Stimulated activated CD8-positive, alpha-beta memory T cell treated with anti-CD3 and anti-CD28 coated beads, Interleukin-4, amount 100 ng/mL, for 48 hours (primary cell): ENCODE data around the gene KRT77.
"Not testable (repeated sequence)": the region's sequence is repeated elsewhere in the genome, so short reads cannot be mapped to it uniquely, and the experiment has no call there.

ENCODE experiments used
- DNase-seq: peaks from one replicate; pipeline ENCODE4 v3.0.0-alpha.2; 2020

Gene KRT77

DNA sequence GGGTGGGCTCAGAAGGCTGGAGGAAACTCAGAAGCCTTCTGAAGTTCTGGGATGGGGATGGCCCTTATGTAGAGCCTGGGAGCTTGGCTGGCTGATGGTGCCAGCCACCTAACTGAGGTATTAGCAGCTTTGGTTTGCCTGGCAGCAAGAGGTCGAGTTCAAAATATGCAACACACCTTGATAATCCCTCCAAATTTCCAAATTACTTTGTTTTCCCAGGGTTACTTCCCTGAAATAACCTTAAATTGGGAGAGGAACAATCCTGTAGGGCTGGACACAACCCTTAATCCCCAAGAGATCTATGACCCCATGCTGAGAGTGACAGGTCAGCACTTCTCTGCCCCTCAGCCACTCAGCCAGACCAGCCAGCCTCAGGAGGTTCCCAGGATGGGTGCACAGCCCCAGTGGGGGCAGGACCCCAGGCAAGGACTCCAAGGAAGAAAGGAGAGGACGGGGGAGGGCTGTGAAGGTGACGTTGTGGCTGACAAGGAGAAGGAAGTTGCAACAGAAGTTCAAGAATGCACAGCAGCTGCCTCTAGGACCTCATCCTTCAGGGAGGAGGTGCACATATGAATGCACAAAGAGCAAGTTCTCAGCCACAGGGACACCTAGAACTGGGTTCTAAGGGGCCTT is 18.6 kb upstream of the KRT77 start:
- DNase-seq: no peak

DNA sequence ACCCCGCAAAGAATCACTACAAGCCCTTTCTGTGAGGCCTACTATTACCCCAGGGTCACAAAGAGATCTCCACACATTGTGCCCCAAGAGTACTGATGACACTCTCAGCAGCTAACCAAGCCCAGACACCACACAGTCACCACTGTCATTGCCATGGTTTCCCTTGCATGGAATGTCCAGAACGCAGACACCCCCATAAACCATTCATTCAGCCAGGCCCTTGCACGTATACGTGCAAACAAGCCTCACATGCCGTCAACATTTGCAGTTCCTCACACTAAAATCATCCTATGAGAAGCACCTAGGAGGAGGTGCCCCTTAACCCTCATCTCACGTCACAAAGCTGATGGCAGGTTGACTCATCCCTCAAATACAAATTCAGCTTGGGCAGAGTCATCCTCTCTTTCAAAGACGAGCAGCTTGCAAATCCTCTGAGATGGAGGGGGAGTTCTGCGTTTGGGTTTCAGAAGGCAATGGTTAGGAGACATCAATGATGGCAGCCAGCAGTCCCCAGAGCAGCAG is 17.1 kb upstream of the KRT77 start:
- no peak for DNase-seq

DNA sequence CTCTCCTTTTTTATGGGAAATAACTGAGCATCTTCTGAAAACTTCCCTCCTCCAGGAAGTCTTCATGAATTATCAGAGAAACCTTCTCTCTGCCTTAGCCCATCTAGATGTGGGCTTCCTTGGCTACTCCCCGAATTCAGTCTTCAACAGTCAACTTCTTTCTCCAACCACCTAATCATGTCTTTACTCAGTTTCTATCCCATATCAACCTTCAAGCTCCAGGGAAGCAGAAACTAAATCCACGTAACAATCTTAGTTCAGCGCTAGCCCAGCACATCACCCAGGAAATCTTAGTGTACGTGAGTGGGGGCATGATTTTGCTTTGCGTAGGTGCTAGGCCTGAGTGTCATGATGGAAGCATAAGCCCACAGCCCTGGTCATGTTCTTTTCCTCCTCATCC is 12.7 kb upstream of the KRT77 start:
- no peak for DNase-seq

DNA sequence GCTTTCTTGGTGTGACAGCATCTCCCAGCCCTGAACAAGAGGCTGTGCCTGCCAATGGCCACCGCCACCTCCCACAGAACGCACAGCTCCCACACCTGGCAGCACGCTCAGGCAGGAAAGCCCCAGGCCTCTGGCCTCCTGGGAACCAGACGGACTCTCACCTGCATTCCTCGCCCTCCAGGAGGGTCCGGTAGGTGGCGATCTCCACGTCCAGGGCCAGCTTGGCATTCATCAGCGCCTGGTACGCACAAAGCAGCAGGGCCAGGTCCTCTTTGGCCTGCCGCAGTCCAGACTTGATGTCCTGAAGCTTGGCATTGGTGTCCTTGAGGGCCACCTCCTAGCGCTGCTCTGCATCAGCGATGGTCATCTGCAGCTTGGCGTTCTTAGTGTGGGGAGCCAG is 12.1 kb upstream of the KRT77 start:
- no peak for DNase-seq

DNA sequence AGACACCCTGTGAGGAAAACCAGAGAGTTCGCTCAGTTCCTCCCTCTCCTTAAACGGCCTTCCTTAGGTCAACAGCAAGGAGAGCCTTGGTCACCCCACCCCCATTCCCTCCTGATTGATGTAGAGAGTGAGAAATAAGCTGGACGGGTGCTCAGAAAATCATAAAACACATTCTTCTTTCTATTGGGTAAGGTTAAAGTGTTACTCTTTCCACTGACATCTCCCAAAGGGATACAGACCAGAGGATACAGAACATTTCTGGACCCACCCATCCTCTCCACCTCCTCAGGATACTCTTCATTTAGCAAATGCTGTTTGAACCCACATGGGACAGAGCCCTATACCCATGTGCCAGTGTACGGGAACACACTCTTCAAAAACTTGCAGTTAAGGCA is 11.6 kb upstream of the KRT77 start:
- DNase-seq: no peak

DNA sequence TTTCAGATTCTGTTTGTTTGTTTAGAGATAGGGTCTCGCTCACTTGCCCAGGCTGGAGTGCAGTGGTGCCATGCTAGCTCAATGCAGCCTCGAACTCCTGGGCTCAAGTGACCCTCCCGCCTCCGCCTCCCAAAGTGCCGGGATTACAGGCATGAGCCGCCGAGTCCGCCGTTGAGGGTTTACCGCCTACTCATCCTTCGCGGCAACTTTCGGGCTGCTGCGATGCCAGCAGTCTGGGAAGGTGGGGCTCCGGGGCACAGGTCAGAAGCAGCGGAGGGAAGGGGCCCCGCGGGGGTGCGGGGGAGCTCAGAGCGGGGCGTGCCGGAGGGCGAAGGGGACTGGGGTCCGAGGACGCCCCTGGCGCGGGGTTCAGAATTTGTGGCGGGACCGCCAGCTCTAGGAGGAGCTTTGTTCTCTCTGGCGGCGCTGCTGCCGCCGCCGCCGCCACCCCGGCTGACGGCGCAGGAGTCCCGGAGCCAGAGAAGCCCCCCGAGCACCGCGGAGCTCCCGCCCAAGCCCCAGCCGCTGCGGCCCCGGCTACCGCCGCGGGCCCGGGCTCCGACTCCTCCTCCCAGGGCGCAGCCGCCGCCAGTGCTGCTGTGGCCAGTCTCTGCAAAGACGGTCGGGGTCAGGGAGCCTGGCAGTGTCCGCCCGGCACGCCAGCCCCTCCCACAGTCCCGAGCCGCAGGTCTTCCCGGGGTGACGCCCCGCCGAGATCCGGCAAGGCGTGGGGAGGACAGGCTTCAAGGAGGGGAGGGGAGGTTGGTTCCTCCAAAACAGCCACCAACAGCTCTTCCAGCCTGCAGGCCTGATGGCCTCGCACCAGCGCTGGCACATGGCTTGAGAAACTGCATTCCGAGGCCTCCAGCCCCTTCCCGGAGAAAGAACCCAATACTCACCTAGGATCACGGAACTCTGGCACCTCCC is 10.9 kb upstream of the KRT77 start:
- peak; percentile 60 for DNase-seq

DNA sequence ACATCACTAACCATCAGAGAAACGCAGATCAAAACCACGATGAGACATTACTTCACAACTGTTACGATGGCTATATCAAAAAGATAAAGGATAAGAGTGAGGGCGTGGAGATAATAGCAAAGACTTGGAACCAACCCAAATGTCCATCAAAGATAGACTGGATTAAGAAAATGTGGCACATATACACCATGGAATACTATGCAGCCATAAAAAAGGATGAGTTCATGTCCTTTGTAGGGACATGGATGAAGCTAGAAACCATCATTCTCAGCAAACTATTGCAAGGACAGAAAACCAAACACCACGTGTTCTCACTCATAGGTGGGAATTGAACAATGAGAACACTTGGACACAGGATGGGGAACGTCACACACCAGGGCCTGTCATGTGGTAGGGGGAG is 8.8 kb upstream of the KRT77 start:
- not testable (repeated sequence) for DNase-seq

DNA sequence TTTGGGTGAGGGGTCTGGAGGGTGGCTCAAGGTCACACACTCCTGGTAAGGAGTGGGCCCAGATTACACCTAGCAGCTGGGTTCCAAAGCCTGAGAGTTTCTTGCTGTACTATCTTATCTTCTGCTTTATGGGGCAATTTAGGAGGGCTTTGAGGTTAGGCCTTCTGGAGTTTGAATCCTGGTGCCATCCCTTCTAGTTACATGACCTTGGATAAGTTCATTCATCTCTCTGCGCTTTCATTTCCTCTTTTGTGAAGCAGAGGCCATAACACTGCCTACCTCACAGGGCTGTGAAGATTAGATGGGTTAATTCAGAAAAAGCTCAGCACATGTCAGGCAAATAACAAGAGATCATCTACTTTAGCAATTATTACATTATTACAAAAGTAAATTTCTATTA is 7.4 kb upstream of the KRT77 start:
- no peak for DNase-seq

DNA sequence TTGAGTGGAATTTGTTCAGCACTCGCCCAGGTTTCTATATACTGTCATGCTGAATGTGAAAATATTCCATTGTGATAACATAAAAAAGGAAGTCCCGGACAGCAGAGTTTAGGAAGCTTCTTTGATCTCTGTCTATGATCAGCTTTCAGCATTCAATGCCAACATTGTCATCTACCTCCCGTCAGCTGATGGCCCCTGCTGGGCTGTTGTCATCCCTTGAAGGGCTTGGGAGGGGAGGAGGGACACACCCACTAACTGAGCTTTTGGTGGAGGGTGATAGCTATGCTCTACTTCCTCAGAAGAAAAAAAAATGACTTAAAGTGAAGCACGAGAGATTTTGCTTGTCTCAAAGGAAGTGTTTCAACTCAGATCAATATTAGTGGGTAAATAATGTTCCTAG is 4.7 kb upstream of the KRT77 start:
- no peak for DNase-seq

DNA sequence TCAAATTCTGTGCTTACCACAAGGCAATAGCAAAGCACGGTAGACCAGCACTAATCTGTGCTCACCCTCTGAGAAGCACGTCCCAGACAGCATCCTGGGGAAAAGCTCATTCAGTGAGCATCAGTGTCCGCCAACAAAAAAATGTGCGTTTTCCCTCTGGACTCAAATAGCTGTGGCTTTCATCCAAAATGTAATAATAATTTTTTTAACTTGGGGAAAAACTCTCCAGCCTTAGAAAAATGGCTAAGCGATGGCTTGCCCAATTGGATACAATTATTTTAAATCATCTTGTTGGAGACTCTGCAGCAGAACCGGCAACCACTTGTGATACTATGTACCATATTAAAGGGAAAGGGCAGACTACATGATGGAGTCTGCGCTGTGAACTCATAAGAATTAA is 1.1 kb upstream of the KRT77 start:
- DNase-seq: no peak

DNA sequence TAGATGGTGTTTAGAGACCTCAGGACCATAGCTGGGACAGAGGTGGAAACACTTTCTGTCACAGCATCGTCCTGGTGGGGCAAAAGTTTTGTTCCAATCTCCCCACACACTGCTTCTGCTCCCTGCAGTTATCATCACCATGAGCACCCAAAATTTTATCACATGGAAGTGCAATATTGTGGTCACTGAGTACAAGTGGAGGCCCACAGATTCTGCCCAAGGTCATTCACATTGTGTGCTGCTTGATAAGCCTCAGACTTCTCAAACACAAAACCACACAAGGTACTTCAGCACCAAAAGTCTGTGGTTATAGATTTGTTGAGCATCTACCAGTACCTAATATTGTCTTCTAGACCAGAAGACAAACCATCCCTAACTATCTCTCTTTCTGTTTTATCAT is 554 bp upstream of the KRT77 start:
- DNase-seq: no peak

DNA sequence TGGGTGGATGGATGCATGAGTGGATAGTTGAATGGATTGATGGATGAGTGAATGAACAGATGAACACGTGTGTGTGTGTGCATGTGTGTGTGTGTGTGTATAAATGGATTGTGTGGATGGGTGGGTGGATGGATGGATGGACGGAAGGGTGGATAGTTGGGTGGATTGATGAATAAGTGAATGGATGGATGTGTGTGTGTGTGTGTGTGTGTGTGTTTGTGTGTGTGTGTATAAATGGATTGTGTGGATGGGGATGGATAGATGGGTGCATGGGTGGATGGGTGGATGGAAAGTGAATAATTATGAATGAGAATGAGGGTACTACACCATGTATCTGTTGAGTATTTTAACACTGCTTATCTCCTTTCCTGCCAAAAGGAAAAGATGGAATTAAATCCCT is 986 bp downstream of the KRT77 start:
- no peak for DNase-seq

DNA sequence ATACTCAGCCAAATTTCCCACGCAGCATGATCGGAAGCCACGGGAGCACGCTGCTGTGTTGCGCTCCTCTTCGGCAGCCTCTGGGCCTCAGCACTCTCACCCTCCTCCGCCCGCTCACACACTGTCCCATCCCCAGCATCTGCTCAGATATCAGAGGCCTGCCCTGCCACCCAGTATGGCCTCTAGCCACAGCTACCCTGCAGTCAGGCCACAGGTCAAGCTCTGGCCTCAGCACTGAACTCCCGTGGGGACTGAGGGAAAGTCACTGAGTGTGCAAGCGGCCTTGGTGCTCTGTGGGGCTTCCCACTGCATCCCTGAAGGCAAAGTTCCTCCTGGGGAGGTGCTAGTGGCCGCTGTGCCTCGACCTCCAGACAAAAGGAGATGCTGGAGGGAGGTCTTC is 2.0 kb downstream of the KRT77 start:
- DNase-seq: no peak

DNA sequence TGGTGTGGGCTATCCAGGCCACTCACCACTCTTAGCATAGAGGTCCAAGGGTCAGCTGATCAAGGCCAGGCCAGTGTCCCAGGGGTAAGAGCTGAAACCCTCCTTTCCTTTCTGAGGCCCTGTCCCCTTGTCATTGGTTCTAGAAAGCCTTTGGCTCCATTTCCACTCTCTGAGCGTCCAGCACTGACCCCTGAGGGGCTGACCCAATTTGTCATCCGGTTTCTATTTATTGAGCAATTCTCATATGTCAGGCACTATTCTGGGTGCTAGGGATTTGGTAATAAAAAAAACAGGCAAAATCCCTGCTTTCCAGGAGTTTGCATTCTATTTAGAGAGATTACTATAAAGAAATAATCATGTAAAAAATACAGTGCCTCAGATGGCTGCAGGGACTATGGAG is 3.4 kb downstream of the KRT77 start:
- no peak for DNase-seq

DNA sequence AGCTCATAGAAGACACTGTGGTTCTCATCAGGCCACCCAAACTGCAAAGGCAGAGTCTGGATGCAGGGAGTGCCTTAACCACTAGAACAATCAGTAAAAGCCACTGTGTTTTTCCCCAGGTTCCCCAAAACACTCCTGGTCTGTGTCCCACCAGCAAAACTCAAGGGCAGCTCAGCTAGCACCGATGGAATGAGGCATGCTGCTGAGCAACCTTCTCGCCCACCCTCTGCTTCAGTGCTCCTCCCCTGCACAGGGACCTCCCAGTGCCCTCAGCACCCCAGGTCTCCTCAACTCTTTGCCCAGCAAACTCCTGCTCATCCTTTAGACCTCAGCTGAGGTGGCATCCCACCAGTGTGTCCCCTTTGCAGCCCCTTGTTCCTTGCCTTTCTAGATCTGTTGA is 4.0 kb downstream of the KRT77 start:
- DNase-seq: no peak

DNA sequence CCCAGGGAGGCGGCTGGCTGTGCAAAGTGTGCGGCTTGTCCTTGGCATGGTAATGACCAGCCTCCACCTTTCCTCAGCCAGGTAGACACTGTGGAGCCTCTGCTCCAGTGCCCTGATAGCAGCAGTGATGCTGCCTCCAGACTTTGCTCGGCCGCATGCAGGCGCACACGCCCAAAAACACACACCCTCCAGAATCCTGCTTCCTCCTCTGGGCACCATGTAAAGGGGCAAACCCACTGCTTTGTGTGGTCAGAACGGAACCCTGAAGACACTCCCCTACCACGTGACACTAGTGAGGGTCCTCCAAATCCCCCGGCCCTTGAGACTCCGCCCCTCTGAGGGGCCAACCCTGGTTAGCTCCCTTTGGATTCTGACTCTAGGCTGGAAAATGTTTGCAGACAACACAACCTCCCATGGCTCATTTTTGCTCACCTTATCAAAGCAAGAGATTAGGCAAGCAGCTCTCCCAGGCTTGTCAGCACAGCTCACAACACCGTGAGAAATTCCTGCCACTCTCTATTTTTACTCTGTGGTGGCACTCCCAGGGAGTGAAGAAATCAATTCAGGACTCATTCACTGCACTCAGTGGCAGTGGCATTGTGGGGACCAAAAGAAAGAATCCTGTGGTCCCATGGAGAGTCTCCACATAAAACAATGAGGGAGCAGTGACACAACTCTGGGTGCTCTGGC is 4.5 kb downstream of the KRT77 start:
- no peak for DNase-seq

DNA sequence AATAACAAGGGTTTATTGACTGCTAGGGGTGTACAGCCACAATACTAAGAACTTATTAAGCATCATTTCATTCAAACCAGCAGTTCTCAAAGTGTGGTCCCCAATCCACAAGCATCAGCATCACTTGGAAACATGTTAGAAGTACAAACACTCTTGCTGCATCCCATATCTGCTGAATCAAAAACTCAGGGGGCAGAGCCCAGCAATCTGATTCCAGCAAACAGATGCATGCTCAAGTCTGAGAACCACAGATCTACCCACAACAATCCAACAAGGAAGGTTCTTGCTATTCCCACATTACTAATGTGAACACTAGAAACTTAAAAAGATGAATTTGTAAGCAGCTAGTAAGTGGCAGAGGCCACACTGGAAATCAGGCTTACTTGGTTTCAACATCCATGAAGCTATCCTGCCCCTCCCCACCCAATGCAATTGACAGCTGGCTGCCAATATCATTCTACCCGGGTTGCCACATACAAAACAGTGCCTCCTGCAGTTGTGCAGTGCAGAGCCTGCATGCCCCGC is 6.2 kb downstream of the KRT77 start:
- DNase-seq: no peak

DNA sequence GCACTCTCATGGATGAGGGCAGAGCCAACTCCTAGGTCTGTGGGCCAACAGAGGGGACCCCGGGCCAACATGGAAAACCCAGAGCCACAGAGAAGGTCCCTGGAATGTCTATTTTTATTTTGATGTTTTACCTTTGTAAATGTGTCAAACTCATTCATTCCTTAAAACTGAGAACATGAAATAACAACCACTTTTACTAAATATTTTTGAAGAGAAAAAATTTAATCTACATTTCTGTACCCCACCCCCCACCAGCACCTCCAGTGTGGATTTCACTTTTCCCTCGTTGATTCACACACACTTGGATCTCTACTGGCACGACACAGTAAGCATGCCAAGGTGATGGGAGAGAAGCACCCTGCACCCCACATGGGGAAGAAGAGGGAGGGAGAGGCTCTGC is 6.7 kb downstream of the KRT77 start:
- DNase-seq: no peak

DNA sequence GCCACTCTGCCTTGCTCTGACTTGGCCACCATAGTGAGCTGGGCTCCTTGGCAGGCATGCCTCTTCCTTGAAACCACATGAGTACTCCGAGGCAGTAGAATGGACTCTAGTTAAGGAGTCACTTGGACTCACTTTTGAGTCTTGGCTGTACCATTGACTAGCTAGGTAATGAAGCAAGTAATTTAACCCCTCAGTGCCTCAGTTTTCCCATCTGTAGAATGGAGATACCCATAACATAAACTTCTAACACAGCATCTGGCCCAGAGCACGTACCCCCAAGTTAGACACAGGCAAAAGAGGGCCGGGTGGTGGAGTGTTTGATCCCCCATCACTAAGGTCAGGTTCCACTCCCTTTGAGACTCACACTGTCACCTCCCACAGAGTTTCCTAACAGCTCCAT is 8.3 kb downstream of the KRT77 start:
- no peak for DNase-seq

DNA sequence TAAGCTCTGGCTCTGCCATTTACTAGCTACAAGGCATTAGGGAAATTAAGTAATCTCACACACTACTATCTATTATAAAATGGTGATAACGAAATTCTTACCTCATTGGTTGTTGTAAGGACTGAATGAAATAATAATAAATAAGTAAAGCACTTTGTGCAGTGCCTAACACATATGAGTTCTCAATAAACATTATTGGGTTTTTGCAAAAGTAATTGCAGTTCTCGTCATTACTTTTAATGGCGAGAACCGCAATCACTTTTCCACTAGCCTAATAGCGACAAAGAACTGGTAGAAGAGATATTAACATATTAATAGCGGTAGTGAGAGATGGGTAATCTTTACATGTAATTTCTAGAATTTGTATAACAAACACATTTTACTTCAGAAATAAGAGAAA is 9.2 kb downstream of the KRT77 start:
- no peak for DNase-seq

DNA sequence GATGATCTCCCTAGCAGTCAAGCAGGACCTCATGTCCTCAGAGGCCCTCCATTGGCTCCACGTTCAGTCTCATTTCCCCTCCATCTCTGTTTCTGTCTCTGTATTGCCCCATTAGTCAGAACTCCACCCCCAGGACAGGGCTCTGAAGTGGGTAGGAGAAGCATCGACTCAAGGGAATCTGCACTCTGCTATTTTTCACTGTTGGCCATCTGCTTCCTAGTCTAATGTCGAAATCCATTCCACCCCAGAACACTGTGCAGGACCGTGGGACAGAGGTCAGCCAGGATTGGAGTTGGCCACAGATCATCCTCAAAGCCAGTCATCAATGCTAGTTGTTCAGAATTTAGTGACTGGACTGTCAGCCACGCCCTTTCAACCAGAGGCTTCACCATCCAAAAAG is 10.1 kb downstream of the KRT77 start:
- no peak for DNase-seq

DNA sequence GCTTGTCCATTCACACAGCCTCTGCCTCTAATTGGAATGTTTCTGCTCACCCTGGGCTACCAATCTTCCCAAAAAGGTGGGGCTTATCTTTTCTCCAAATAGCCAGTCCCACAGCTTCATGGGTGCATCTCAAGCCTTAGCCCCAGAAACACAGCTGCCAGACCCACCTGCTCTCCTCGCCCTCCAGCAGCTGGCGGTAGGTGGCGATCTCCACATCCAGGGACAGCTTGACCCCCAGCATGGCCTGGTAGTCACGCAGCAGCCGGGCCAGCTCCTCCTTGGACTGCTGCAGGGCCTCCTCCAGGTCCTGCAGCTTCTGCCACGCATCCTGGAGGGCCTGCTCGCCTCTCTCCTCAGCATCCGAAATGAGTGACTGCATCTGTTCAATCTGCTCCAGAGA is 11.1 kb downstream of the KRT77 start:
- no peak for DNase-seq

DNA sequence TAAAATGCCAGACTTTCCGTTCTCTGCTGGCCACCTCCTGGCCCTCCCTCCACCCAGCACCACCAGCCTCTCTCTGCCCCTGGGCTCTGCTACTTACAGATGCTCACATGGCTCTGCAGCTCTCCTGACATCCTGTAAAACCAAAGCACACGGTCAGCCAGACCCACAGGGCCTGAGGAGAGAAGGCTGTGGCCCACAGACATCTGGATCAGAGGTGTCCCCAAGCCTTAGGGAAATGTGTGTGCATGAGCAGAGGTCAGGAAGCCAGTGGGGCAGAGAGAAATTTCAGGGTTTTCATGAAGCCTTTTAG is 11.5 kb downstream of the KRT77 start:
- no peak for DNase-seq
